ENCODE results near the gene WDFY4.

WDFY4 gene

DNA sequence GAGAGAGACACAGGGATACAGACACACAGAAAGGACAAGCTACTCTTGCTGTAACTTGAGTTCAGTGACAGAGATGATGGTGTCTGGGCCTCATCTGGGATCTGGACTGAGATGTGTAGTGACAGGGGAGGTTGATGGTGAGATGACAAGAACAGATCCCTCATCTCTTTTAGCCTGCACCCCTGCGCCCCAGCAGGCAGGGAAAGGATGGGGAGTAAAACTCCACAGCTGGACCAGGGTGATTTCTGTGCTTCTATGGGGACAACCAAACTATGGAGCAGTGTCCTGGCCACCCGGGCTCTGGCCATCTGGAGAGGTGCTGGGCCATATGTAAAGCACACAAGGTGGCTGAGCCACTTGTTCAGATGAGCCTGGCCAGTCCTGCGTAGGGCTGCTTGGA lies 259.5 kb downstream of the WDFY4 start:
- no peak for TF ChIP-seq ZBTB7A (IDR thresholded peaks at IDR 0.05; ENCODE audit: low read depth)
- no peak for TF ChIP-seq EGR1 (IDR thresholded peaks at IDR 0.05)
- TF ChIP-seq TEAD4 (IDR thresholded peaks at IDR 0.05), result no peak
- no peak for TF ChIP-seq EP300 (IDR thresholded peaks at IDR 0.05; ENCODE audit: borderline replicate concordance)
- no peak for TF ChIP-seq FOXM1 (IDR thresholded peaks at IDR 0.05; ENCODE audit: borderline replicate concordance, low read depth)
- TF ChIP-seq RAD21 (IDR thresholded peaks at IDR 0.05; ENCODE audit: low read depth), result no peak
- no peak for TF ChIP-seq REST (IDR thresholded peaks at IDR 0.05; ENCODE audit: low read depth)
- no peak for TF ChIP-seq TCF12 (IDR thresholded peaks at IDR 0.05; ENCODE audit: low read depth)
- no peak for TF ChIP-seq CEBPB (IDR thresholded peaks at IDR 0.05)
- TF ChIP-seq YY1 (IDR thresholded peaks at IDR 0.05; ENCODE audit: low read depth), result no peak

GRCh38 chr10:48945441-48946130 lies 260.9 kb downstream of the WDFY4 start:
- no peak for TF ChIP-seq TAF1 (IDR thresholded peaks at IDR 0.05; ENCODE audit: low read depth)
- no peak for TF ChIP-seq REST (IDR thresholded peaks at IDR 0.05; ENCODE audit: low read depth)
- no peak for TF ChIP-seq FOXM1 (IDR thresholded peaks at IDR 0.05; ENCODE audit: borderline replicate concordance, low read depth)
- TF ChIP-seq ZBTB7A (IDR thresholded peaks at IDR 0.05; ENCODE audit: low read depth), result no peak

DNA sequence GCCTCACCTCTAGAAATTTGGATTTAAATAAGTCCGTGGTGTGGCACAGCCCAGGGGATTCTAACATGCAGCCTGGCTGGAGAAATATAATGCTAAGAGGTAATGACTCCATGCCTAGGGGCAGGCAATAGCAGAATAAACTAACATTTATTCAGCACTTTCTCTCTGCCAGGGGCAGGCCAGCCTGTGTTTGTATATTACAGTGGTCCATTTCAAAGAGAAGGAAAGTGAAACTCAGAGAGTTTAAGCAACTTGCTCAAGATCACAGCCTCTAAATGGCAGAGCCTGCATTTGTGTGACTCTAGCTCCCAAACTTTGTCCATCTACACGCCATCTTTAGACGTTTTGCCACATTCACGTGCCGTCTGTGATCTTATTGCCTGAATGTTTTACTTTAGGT lies 261.7 kb downstream of the WDFY4 start:
- TF ChIP-seq, protein P1, sequence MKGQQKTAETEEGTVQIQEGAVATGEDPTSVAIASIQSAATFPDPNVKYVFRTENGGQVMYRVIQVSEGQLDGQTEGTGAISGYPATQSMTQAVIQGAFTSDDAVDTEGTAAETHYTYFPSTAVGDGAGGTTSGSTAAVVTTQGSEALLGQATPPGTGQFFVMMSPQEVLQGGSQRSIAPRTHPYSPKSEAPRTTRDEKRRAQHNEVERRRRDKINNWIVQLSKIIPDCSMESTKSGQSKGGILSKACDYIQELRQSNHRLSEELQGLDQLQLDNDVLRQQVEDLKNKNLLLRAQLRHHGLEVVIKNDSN (IDR thresholded peaks at IDR 0.05), result no peak
- TF ChIP-seq TAF1 (IDR thresholded peaks at IDR 0.05; ENCODE audit: low read depth) (no peak), REST (IDR thresholded peaks at IDR 0.05; ENCODE audit: low read depth) (no peak), TEAD4 (IDR thresholded peaks at IDR 0.05) (no peak), CREB1 (IDR thresholded peaks at IDR 0.05; ENCODE audit: low read depth) (no peak), EP300 (IDR thresholded peaks at IDR 0.05; ENCODE audit: borderline replicate concordance) (no peak), FOXM1 (IDR thresholded peaks at IDR 0.05; ENCODE audit: borderline replicate concordance, low read depth) (no peak), RAD21 (IDR thresholded peaks at IDR 0.05; ENCODE audit: low read depth) (no peak), ZBTB7A (IDR thresholded peaks at IDR 0.05; ENCODE audit: low read depth) (no peak), TCF12 (IDR thresholded peaks at IDR 0.05; ENCODE audit: low read depth) (no peak), YY1 (IDR thresholded peaks at IDR 0.05; ENCODE audit: low read depth) (no peak), EGR1 (IDR thresholded peaks at IDR 0.05) (no peak), NFIC (IDR thresholded peaks at IDR 0.05) (no peak), CEBPB (IDR thresholded peaks at IDR 0.05) (no peak)
- TF ChIP-seq, protein P2, sequence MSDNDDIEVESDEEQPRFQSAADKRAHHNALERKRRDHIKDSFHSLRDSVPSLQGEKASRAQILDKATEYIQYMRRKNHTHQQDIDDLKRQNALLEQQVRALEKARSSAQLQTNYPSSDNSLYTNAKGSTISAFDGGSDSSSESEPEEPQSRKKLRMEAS (IDR thresholded peaks at IDR 0.05), result no peak

- no peak for TF ChIP-seq EGR1 (IDR thresholded peaks at IDR 0.05)
- TF ChIP-seq CREB1 (IDR thresholded peaks at IDR 0.05; ENCODE audit: low read depth), result no peak
- no peak for TF ChIP-seq RAD21 (IDR thresholded peaks at IDR 0.05; ENCODE audit: low read depth)
- TF ChIP-seq NFIC (IDR thresholded peaks at IDR 0.05), result no peak
Measured at GRCh38 chr10:48946891-48947500, 262.3 kb downstream of the WDFY4 start.

All from Ishikawa (cell line).